ENCODE data around the gene BPGM.

BPGM gene

GRCh38 chr7:134721171-134721570 is 74.5 kb downstream of the BPGM start (continued):
- TF ChIP-seq PBX3 (CRISPR knock-in tag; IDR thresholded peaks at IDR 0.05) (no peak), WT1 (tag by site-specific recombination; IDR thresholded peaks at IDR 0.05) (no peak), ZBTB10 (tag by site-specific recombination; IDR thresholded peaks at IDR 0.05) (no peak), ZNF518A (tag by site-specific recombination; conservative IDR thresholded peaks at IDR 0.05; ENCODE audit: low read depth) (no peak), HIC1 (tag by site-specific recombination; IDR thresholded peaks at IDR 0.05) (no peak), ZBTB49 (tag by site-specific recombination; IDR thresholded peaks at IDR 0.05; ENCODE audit: low read depth) (no peak), ZNF416 (tag by site-specific recombination; IDR thresholded peaks at IDR 0.05) (no peak), ZBTB17 (tag by site-specific recombination; IDR thresholded peaks at IDR 0.05) (no peak), ZNF600 (tag by site-specific recombination; IDR thresholded peaks at IDR 0.05) (no peak)

- CTCF ChIA-PET = interaction anchor here (0.6 to 2.0 kb wide), 4 partner anchors 28 to 222 kb away, joined by 3 to 10 read pairs (median 3); no protein-coding TSS in a partner anchor
- POLR2A ChIA-PET = no interaction called here
Observed at GRCh38 chr7:134722786-134723322, 76.2 kb downstream of the BPGM start.

More at GRCh38 chr7:134722786-134723322, 76.2 kb downstream of the BPGM start:
- no peak overlapping the region for H3K27ac ChIP-seq (ENCODE audit: extremely low read depth, low read depth, low read length)
- no peaks in the 10 kb centered on the region for H3K9me3 ChIP-seq (ENCODE audit: control insufficient read depth, insufficient read depth, low read depth, low read length)
- no peaks in the 10 kb centered on the region for H3K36me3 ChIP-seq (ENCODE audit: control insufficient read depth in 2 of 2, insufficient read depth in 1 of 2, low read length in 2 of 2)
- H3K4me1 ChIP-seq (ENCODE audit: control insufficient read depth, insufficient read depth, low read length) = no peaks in the 10 kb centered on the region
- TF ChIP-seq BCL11A (tag by site-specific recombination; IDR thresholded peaks at IDR 0.05; ENCODE audit: low read depth) = no peak
- no peak for TF ChIP-seq ZNF530 (tag by site-specific recombination; IDR thresholded peaks at IDR 0.05; ENCODE audit: low read depth)
- no peak for TF ChIP-seq ZNF707 (tag by site-specific recombination; IDR thresholded peaks at IDR 0.05)
- no peak overlapping the region for H3K4me3 ChIP-seq (ENCODE audit: low read depth, low read length)

Measured in HEK293 (cell line).